H9 (cell line): ENCODE measurements around the gene MOB3A. TPM values are rescaled to one million over a fixed set of nuclear protein-coding genes. Genes with fewer than 3 reads are reported as not detected.

ENCODE experiments used
- DNase-seq: peaks from one replicate; pipeline ENCODE4 v3.0.0-alpha.2; 2017
- H2AFZ ChIP-seq: one replicate; pipeline ENCODE4 v1.6.1; 2013; ENCODE audit warnings: mild to moderate bottlenecking, low read length, control low read depth, moderate library complexity
- H2AK5ac ChIP-seq: 2 replicates; pipeline ENCODE4 v1.6.1; 2013; ENCODE audit warnings: low read length, control low read depth, mixed read lengths; ENCODE audit not compliant: insufficient read length
- H2BK120ac ChIP-seq: one replicate; pipeline ENCODE4 v1.6.1; 2013; ENCODE audit warnings: low read depth, mild to moderate bottlenecking, low read length, control low read depth, inconsistent platforms; ENCODE audit not compliant: poor library complexity, severe bottlenecking
- H2BK12ac ChIP-seq: 2 replicates; pipeline ENCODE4 v1.6.1; 2013; ENCODE audit warnings: low read length, control low read depth, mixed read lengths, low read depth; ENCODE audit not compliant: insufficient read length
- H2BK15ac ChIP-seq: 2 replicates; pipeline ENCODE4 v1.6.1; 2013; ENCODE audit warnings: low read depth, low read length, control low read depth
- H2BK20ac ChIP-seq: one replicate; pipeline ENCODE4 v1.6.1; 2013; ENCODE audit warnings: low read depth, mild to moderate bottlenecking, low read length, control low read depth, inconsistent platforms; ENCODE audit not compliant: poor library complexity, severe bottlenecking
- H2BK5ac ChIP-seq: 2 replicates; pipeline ENCODE4 v1.6.1; 2013; ENCODE audit warnings: low read length, control low read depth, mixed read lengths; ENCODE audit not compliant: insufficient read length
- H3K14ac ChIP-seq: 2 replicates; pipeline ENCODE4 v1.6.1; 2013; ENCODE audit warnings: low read length, control low read depth; ENCODE audit not compliant: insufficient read depth
- H3K18ac ChIP-seq: 2 replicates; pipeline ENCODE4 v1.6.1; 2013; ENCODE audit warnings: low read depth, mild to moderate bottlenecking, mixed read lengths, low read length, control low read depth; ENCODE audit not compliant: insufficient read length
- H3K23ac ChIP-seq: 2 replicates; pipeline ENCODE4 v1.6.1; 2013; ENCODE audit warnings: low read length, control low read depth, mixed read lengths, low read depth; ENCODE audit not compliant: insufficient read length
- H3K23me2 ChIP-seq: 2 replicates; pipeline ENCODE4 v1.6.1; 2013; ENCODE audit warnings: low read depth, mild to moderate bottlenecking, mixed read lengths, low read length, control low read depth; ENCODE audit not compliant: insufficient read length, poor library complexity, severe bottlenecking
- H3K27ac ChIP-seq: 2 replicates; pipeline ENCODE4 v1.5.1; 2013; ENCODE audit warnings: low read length, control low read depth, mixed read lengths, low read depth; ENCODE audit not compliant: insufficient read length
- H3K27me3 ChIP-seq: 2 replicates; pipeline ENCODE4 v1.6.1; 2013; ENCODE audit warnings: low read length, control low read depth, inconsistent platforms; ENCODE audit not compliant: insufficient read depth
- H3K4ac ChIP-seq: 2 replicates; pipeline ENCODE4 v1.6.1; 2013; ENCODE audit warnings: low read depth, mild to moderate bottlenecking, control low read depth, inconsistent platforms, low read length, moderate library complexity
- H3K4me1 ChIP-seq: 2 replicates; pipeline ENCODE4 v1.6.1; 2013; ENCODE audit warnings: low read length, control low read depth, inconsistent platforms; ENCODE audit not compliant: insufficient read depth
- H3K4me2 ChIP-seq: 2 replicates; pipeline ENCODE4 v1.6.1; 2013; ENCODE audit warnings: low read length, control low read depth, mixed read lengths; ENCODE audit not compliant: insufficient read length, insufficient read depth
- H3K56ac ChIP-seq: 2 replicates; pipeline ENCODE4 v1.6.1; 2013; ENCODE audit warnings: low read depth, mild to moderate bottlenecking, mixed read lengths, low read length, control low read depth; ENCODE audit not compliant: insufficient read length
- H3K79me1 ChIP-seq: 2 replicates; pipeline ENCODE4 v1.6.1; 2013; ENCODE audit warnings: low read depth, mild to moderate bottlenecking, moderate library complexity, low read length, control low read depth, inconsistent platforms; ENCODE audit not compliant: insufficient read depth, poor library complexity, severe bottlenecking
- H3K79me2 ChIP-seq: 2 replicates; pipeline ENCODE4 v1.6.1; 2013; ENCODE audit warnings: low read length, control low read depth, inconsistent platforms; ENCODE audit not compliant: insufficient read depth
- H3K9ac ChIP-seq: 2 replicates; pipeline ENCODE4 v1.6.1; 2013; ENCODE audit warnings: low read length, control low read depth, mixed read lengths; ENCODE audit not compliant: insufficient read length; ENCODE audit errors: extremely low read depth
- H3K9me3 ChIP-seq: one replicate; pipeline ENCODE4 v1.6.1; 2013; ENCODE audit warnings: low read depth, low read length, inconsistent platforms; ENCODE audit not compliant: control insufficient read depth
- H3T11ph ChIP-seq: one replicate; pipeline ENCODE4 v1.6.1; 2013; ENCODE audit warnings: mild to moderate bottlenecking, low read length, control low read depth, inconsistent platforms
- H4K20me1 ChIP-seq: one replicate; pipeline ENCODE4 v1.6.1; 2013; ENCODE audit not compliant: control insufficient read depth, insufficient read length, insufficient read depth
- H4K5ac ChIP-seq: 2 replicates; pipeline ENCODE4 v1.6.1; 2013; ENCODE audit warnings: low read depth, mild to moderate bottlenecking, mixed read lengths, low read length, control low read depth; ENCODE audit not compliant: insufficient read length
- H4K8ac ChIP-seq: replicated peaks from 2 replicates; pipeline ENCODE4 v1.6.1; 2013; ENCODE audit warnings: low read length, control low read depth, mixed read lengths, low read depth; ENCODE audit not compliant: insufficient read length
- H4K91ac ChIP-seq: 2 replicates; pipeline ENCODE4 v1.6.1; 2013; ENCODE audit warnings: low read depth, mild to moderate bottlenecking, moderate library complexity, mixed read lengths, low read length, control low read depth; ENCODE audit not compliant: insufficient read length
- H3K27ac Mint-ChIP-seq, 3 experiments: 2 replicates in 2 of 3; 3 replicates in 1 of 3; pipeline ENCODE4 v1.8.0; 2020 to 2021; ENCODE audit warnings: mixed read lengths in 3 of 3, mild to moderate bottlenecking in 1 of 3, moderate library complexity in 1 of 3
- H3K27me3 Mint-ChIP-seq: 2 replicates; pipeline ENCODE4 v1.8.0; 2021; ENCODE audit warnings: low read depth, mild to moderate bottlenecking, moderate library complexity, mixed read lengths
- H3K36me3 Mint-ChIP-seq, 3 experiments: 2 replicates in 2 of 3; 3 replicates in 1 of 3; pipeline ENCODE4 v1.8.0; 2020 to 2021; ENCODE audit warnings: low read depth in 3 of 3, mixed read lengths in 3 of 3; ENCODE audit not compliant: insufficient read depth in 1 of 3
- H3K4me1 Mint-ChIP-seq, 2 experiments: 2 replicates each; pipeline ENCODE4 v1.8.0; 2020; ENCODE audit warnings: mixed read lengths in 2 of 2
- H3K4me3 Mint-ChIP-seq, 2 experiments: 2 replicates in 1 of 2; 3 replicates in 1 of 2; pipeline ENCODE4 v1.8.0; 2020 to 2021; ENCODE audit warnings: mild to moderate bottlenecking in 2 of 2, mixed read lengths in 2 of 2, moderate library complexity in 1 of 2
- H3K9me3 Mint-ChIP-seq, 2 experiments: 2 replicates in 1 of 2; 3 replicates in 1 of 2; pipeline ENCODE4 v1.8.0; 2020; ENCODE audit warnings: mild to moderate bottlenecking in 2 of 2, mixed read lengths in 2 of 2, moderate library complexity in 1 of 2
- WGBS: extraction: QIAGEN DNeasy Blood & Tissue Kit; methylation state at CpG from one replicate; pipeline ENCODE4 v1.1.7; 2013; ENCODE audit warnings: missing lambda C conversion rate, low lambda C conversion rate, mixed read lengths; ENCODE audit not compliant: insufficient read length; ENCODE audit errors: extremely low coverage; 5-methylcytosine and 5-hydroxymethylcytosine counted together
- total RNA-seq: library from RNA; stranded (reverse); gene quantifications from 2 replicates; pipeline ENCODE4 v1.2.1, GENCODE V29; 2021
- TF ChIP-seq, protein P1 (sequence below): fragments of 200-600 bp; sonication (generic); conservative IDR thresholded peaks from 3 replicates; pipeline ENCODE4 v1.8.0; 2021; ENCODE audit warnings: antibody characterized with exemption, mild to moderate bottlenecking

The MOB3A gene
- total RNA-seq, 1 experiment from 2014 or later: 11.5 TPM

DNA sequence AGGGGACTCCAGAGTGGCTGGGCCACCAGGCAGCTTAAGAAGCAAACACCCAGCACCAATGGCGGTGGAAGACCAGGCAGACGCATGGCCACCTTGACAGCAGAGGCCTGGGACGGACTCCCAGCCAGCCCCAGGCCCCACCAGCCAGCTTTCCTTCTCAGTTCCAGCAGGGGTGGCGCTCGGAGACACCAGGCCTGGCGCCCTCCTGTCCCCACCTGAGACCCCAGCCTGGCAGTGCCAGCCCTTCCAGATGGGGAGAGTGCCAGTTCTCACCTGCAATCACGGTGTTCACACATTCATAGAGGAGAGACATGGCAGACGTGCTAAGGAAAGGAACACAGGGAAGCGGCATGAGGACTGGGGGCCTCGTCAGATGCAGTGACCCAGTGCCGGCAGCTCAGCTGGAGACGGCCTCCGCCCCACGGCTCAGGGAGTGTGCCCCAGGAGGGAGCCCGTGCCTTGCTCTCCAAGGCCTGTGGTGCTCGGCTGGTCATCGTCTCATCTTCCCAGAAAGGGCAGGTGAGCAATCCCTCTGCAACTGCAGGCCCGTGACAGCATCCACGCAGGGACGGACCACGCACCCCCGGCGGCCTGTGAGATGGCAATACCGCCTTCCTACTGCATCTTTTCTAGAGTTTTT is 30.9 kb upstream of the MOB3A start:
- Histone ChIP-seq H4K20me1 (no peaks in the 10 kb centered on the region), H2BK5ac (no peak overlapping the region), H3K27me3 (no peaks in the 10 kb centered on the region), H4K91ac (no peak overlapping the region), H3K23ac (no peak overlapping the region), H3K27ac (no peak overlapping the region), H3K56ac (no peak overlapping the region), H2AFZ (no peak overlapping the region), H3K4ac (no peak overlapping the region), H4K5ac (no peak overlapping the region), H3K9ac (no peak overlapping the region), H3K18ac (no peak overlapping the region), H3K23me2 (no peaks in the 10 kb centered on the region), H3K14ac (no peak overlapping the region), H3K4me1 (no peaks in the 10 kb centered on the region), H2BK20ac (no peak overlapping the region), H2BK120ac (no peak overlapping the region), H4K8ac (no peak overlapping the region), H2BK12ac (no peak overlapping the region), H2BK15ac (no peak overlapping the region), H2AK5ac (no peak overlapping the region), H3T11ph (no peak overlapping the region), H3K79me1 (no peaks in the 10 kb centered on the region), H3K9me3 (no peaks in the 10 kb centered on the region), H3K4me2 (no peak overlapping the region), H3K79me2 (no peaks in the 10 kb centered on the region)
- Mint-ChIP-seq H3K4me1 (no peaks in the 10 kb centered on the region), H3K27me3 (no peaks in the 10 kb centered on the region), H3K27ac (no peak overlapping the region), H3K9me3 (no peaks in the 10 kb centered on the region), H3K36me3 (peaks cover 23 to 75% (median 64%) of the 10 kb centered on the region in 3 experiments; a peak in 6 of 7 replicates), H3K4me3 (no peak overlapping the region)
- TF ChIP-seq, protein P1, sequence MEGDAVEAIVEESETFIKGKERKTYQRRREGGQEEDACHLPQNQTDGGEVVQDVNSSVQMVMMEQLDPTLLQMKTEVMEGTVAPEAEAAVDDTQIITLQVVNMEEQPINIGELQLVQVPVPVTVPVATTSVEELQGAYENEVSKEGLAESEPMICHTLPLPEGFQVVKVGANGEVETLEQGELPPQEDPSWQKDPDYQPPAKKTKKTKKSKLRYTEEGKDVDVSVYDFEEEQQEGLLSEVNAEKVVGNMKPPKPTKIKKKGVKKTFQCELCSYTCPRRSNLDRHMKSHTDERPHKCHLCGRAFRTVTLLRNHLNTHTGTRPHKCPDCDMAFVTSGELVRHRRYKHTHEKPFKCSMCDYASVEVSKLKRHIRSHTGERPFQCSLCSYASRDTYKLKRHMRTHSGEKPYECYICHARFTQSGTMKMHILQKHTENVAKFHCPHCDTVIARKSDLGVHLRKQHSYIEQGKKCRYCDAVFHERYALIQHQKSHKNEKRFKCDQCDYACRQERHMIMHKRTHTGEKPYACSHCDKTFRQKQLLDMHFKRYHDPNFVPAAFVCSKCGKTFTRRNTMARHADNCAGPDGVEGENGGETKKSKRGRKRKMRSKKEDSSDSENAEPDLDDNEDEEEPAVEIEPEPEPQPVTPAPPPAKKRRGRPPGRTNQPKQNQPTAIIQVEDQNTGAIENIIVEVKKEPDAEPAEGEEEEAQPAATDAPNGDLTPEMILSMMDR: no peak
- WGBS: no CpG with 5 or more reads among the region's 24 CpGs
- no peak for DNase-seq
